Measurements from ENCODE around the gene LITAF. TPM values are rescaled to one million over a fixed set of nuclear protein-coding genes. Genes with fewer than 3 reads are reported as not detected.
A peak's percentile ranks its signal among the peaks of the same experiment; 100 is the strongest.

The LITAF gene
- 70.9 TPM for total RNA-seq (ENCODE audit: unreplicated experiment)
- long read RNA-seq, transcript LITAF-221 (4 exons, 2,467 nt): major isoform, 45 of 58 reads
- long read RNA-seq, partial matches to known transcripts: 4 of 58 reads
- long read RNA-seq, other reads (novel, unspliced or antisense): 6 of 58 reads

DNA sequence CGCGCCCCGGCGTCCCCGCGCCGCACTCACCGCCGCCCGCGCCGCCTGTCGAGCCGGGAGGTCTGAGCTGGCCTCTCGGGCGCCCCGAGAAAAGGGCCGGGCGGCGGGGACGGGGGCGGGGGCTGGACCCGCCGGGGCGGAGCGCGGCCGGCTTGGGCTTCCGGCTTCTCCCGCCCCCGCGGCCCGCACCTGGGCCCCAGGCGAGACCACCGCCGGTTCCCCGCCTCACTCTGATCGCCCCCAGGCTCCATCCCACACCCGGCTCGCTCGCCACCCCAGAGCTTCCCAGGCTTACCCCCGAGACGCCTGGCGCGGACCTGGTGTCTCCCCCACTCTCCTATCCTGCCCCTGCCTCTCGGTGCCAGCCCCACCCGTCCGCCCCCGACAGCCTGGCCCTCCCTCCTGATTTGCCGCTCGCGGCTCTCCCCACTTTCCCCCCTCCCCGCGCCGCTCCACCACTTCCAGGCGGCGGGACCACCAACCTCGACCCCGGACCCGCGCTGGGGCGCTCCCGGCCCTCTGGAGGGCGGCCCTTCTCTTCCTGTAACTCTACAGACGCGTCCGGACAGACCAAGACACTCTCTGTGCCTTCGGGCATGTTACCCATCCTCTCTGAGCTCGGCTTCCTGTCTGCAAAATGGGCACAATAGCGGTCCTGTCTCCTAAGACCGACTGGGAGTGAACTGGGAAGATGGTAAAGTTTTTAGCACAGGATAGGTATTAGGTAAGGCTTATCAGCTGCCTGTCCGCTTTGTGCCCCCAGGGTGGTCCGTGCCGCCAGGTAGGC lies at the start of gene LITAF:
Gene LITAF, minus strand, starts transcription at position 64 of the 787 bp plus-strand sequence. CDS start 30,189 bp downstream, outside the sequence.
- peak; percentile 47 for DNase-seq (ENCODE audit: low spot score)
- Mint-ChIP-seq H3K27me3 (ENCODE audit: unreplicated experiment) (peaks cover 3% of the 10 kb centered on the region), H3K9me3 (ENCODE audit: unreplicated experiment) (no peaks in the 10 kb centered on the region)

DNA sequence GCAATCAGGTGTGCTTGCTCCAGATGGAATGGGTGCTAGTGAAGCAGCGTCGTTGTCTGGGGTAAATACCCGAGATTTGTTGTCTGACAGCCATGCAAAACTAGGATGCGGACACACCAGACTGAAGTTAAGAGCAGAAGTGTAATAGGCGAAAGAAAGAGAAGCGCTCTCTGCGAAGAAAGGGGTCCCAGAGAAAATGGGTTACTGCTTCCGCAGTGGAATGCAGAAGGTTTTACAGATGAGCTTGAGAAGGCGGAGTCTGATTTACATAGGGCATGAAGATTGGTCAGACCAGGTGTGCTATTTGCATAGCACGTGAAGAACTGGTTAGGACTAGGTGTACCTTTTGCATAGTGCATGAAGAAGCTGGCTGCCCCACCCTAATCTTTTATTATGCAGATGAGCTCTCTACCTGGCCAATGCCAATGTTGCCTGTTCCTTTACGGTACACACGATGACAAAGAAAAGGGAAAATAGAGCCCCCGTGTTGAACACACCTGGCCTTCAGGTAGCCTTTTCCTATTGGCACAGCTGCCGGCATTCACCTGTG lies 49.5 kb upstream of the LITAF start:
- H3K27ac Mint-ChIP-seq (ENCODE audit: unreplicated experiment): no peak overlapping the region
- TF ChIP-seq, protein P1, sequence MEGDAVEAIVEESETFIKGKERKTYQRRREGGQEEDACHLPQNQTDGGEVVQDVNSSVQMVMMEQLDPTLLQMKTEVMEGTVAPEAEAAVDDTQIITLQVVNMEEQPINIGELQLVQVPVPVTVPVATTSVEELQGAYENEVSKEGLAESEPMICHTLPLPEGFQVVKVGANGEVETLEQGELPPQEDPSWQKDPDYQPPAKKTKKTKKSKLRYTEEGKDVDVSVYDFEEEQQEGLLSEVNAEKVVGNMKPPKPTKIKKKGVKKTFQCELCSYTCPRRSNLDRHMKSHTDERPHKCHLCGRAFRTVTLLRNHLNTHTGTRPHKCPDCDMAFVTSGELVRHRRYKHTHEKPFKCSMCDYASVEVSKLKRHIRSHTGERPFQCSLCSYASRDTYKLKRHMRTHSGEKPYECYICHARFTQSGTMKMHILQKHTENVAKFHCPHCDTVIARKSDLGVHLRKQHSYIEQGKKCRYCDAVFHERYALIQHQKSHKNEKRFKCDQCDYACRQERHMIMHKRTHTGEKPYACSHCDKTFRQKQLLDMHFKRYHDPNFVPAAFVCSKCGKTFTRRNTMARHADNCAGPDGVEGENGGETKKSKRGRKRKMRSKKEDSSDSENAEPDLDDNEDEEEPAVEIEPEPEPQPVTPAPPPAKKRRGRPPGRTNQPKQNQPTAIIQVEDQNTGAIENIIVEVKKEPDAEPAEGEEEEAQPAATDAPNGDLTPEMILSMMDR (IDR thresholded peaks at IDR 0.05; ENCODE audit: unreplicated experiment): no peak
- no peak overlapping the region for H3K4me3 Mint-ChIP-seq (ENCODE audit: unreplicated experiment)
- H3K36me3 Mint-ChIP-seq (ENCODE audit: low read depth, unreplicated experiment): no peaks in the 10 kb centered on the region
- H3K4me1 Mint-ChIP-seq (ENCODE audit: unreplicated experiment): no peaks in the 10 kb centered on the region
- no peak for DNase-seq (ENCODE audit: low spot score)
- peaks cover 1% of the 10 kb centered on the region for H3K27me3 Mint-ChIP-seq (ENCODE audit: unreplicated experiment)
- no peaks in the 10 kb centered on the region for H3K9me3 Mint-ChIP-seq (ENCODE audit: unreplicated experiment)

More for the DNA sequence above, at the start of gene LITAF:
- H3K4me1 Mint-ChIP-seq (ENCODE audit: unreplicated experiment): peaks cover 33% of the 10 kb centered on the region
- H3K27ac Mint-ChIP-seq (ENCODE audit: unreplicated experiment): peak within 1 kb of the TSS; percentile 24
- H3K4me3 Mint-ChIP-seq (ENCODE audit: unreplicated experiment): peak within 1 kb of the TSS; percentile 91
- TF ChIP-seq, protein P1 (IDR thresholded peaks at IDR 0.05; ENCODE audit: unreplicated experiment): no peak
- H3K36me3 Mint-ChIP-seq (ENCODE audit: low read depth, unreplicated experiment): peaks cover 3% of the 10 kb centered on the region

DNA sequence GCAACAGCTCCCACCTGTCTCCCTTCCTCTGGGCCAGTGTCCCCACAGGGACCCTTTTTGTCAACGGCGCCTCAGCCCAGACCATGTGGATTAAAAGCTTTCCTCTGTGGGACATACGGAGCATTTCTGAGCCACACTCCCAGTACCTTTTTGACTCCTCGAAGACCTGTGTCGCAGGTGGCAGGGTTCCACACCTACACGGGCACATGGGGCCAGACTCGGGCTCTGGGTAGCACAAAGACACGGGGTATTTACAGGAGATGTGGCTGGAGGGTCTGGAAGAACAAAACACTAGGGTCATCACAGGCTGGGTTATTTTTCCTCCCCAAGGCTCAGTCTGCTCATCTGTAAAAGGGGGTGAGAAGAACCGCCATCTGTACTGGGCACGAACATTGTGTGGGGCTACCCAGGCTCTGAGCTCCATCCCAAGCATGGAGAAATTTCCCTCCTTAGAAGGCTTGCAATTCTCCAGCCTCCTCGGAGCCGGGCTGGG lies 49.0 kb upstream of the LITAF start:
- H3K27ac Mint-ChIP-seq (ENCODE audit: unreplicated experiment): no peak overlapping the region
- TF ChIP-seq, protein P1 (IDR thresholded peaks at IDR 0.05; ENCODE audit: unreplicated experiment): no peak
- no peaks in the 10 kb centered on the region for H3K4me1 Mint-ChIP-seq (ENCODE audit: unreplicated experiment)
- H3K9me3 Mint-ChIP-seq (ENCODE audit: unreplicated experiment): no peaks in the 10 kb centered on the region
- H3K4me3 Mint-ChIP-seq (ENCODE audit: unreplicated experiment): no peak overlapping the region
- H3K36me3 Mint-ChIP-seq (ENCODE audit: low read depth, unreplicated experiment): no peaks in the 10 kb centered on the region
- no peak for DNase-seq (ENCODE audit: low spot score)
- H3K27me3 Mint-ChIP-seq (ENCODE audit: unreplicated experiment): peaks cover 1% of the 10 kb centered on the region

DNA sequence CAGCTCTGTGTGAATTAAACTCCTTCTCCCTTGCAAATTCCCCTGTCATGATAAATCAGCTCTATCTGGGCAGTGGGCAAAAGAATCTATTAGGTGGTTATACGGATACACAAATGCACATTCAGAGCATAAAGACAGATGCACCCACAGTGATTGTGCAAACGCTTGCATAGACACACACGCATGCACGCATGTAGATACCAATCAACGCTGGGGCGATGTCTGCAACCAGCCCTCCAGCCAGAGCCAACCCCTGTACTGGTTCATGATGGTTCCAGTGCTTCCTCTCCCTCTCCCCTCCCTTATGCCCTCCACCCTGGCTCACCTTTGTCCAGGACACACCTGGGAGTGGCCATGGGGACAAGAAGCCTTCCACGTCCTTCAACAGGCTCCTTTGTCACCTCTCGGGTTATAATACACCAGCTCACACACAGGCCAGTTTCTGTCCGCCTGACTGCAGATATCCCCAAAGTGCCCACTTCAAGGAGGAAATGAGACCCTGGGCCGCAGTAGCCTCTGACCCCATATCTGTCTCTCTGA lies 48.5 kb upstream of the LITAF start:
- no peaks in the 10 kb centered on the region for H3K36me3 Mint-ChIP-seq (ENCODE audit: low read depth, unreplicated experiment)
- H3K9me3 Mint-ChIP-seq (ENCODE audit: unreplicated experiment): no peaks in the 10 kb centered on the region
- H3K4me1 Mint-ChIP-seq (ENCODE audit: unreplicated experiment): no peaks in the 10 kb centered on the region
- peaks cover 1% of the 10 kb centered on the region for H3K27me3 Mint-ChIP-seq (ENCODE audit: unreplicated experiment)
- TF ChIP-seq, protein P1 (IDR thresholded peaks at IDR 0.05; ENCODE audit: unreplicated experiment): no peak
- no peak for DNase-seq (ENCODE audit: low spot score)
- no peak overlapping the region for H3K4me3 Mint-ChIP-seq (ENCODE audit: unreplicated experiment)
- no peak overlapping the region for H3K27ac Mint-ChIP-seq (ENCODE audit: unreplicated experiment)
